Measurements from ENCODE around the gene CHCHD10.

Gene CHCHD10

DNA sequence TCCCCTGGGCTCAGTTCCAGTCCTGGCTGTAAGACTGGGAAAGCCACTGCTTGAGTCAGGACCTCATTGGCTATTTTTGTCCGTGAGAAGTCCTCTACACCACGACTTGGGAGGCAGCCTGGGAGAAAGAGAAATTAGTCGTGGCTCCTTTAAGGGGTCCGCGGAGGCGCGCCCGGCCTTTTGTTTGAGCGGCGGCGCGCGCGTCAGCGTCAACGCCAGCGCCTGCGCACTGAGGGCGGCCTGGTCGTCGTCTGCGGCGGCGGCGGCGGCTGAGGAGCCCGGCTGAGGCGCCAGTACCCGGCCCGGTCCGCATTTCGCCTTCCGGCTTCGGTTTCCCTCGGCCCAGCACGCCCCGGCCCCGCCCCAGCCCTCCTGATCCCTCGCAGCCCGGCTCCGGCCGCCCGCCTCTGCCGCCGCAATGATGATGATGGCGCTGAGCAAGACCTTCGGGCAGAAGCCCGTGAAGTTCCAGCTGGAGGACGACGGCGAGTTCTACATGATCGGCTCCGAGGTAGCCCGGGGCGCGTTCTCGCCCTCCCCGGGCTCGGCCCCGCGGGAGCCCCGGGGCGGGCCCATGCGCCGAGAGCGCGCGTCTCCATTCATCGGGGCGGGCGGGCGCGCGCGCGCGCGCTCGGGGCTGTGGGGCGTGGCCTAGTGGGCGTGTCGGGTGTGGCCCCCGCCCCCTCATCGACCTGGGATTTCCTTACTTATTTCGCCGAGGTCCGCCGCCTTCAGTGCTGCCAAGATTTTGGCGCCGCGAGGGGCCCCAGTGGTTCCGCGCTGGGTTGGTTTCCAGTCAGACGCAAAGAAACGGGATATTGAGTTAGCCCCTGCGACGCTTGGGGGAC is 19.2 kb upstream of the CHCHD10 start, which contains the start of gene SMARCB1:
TSS of gene SMARCB1 (plus strand) at position 215 of the 848 bp plus-strand sequence. CDS start at position 419, 204 bp downstream.
- peak; percentile 79 to 93 (median 85) for DNase-seq

DNA sequence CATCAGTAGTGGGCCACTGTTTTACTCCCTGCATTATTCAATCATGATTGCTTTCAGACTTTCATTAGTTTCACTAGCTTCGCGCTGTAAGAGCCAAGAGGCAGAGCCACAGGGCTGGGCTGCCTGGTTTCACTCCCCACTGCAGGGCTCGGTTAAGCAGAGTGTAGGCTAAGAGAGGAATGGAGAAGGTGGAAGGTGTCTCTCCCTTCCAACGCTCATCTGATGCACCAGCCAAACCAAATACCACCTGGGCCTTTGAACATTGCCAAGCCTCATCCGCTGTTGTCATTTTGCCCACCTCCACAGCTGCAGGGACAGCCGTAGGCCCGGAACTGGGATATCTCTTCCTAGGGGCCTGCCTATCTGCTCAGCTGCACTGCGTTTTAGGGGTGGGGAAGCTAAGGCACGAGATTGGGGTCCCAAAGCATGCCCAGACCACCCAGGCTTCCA is 18.5 kb upstream of the CHCHD10 start:
- no peak for DNase-seq

DNA sequence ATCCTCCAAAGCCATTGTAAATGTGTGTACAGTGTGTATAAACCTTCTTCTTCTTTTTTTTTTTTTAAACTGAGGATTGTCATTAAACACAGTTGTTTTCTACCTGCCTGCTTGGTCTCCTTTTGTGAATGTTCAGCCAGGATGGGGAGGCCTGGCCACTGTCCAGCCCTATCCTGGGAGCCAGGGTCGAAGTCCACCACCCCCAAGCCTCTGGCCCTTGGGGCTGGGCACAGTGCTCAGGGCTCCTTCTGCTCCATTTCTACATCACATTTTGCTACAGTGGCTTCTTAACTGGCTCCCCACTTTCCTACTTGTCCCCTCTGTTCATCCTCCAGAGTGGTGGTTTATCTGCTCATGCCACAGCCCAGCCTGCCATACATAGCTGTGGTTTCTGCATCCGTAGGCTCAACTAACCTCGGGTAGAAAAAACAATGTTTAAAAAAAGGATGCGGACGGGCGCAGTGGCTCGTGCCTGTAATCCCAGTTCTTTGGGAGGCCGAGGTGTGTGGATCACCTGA is 16.5 kb upstream of the CHCHD10 start:
- no peak for DNase-seq

DNA sequence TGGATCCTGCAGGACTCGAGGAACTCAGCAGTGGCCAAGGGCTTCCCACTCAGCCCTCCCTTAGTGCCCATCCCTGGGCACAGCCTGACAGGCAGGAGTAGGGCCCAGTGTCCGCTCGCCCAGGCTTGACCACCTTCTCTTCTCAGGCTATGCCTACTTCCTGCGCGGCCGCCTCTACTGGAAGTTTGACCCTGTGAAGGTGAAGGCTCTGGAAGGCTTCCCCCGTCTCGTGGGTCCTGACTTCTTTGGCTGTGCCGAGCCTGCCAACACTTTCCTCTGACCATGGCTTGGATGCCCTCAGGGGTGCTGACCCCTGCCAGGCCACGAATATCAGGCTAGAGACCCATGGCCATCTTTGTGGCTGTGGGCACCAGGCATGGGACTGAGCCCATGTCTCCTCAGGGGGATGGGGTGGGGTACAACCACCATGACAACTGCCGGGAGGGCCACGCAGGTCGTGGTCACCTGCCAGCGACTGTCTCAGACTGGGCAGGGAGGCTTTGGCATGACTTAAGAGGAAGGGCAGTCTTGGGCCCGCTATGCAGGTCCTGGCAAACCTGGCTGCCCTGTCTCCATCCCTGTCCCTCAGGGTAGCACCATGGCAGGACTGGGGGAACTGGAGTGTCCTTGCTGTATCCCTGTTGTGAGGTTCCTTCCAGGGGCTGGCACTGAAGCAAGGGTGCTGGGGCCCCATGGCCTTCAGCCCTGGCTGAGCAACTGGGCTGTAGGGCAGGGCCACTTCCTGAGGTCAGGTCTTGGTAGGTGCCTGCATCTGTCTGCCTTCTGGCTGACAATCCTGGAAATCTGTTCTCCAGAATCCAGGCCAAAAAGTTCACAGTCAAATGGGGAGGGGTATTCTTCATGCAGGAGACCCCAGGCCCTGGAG is 15.7 kb upstream of the CHCHD10 start:
- no peak for DNase-seq

DNA sequence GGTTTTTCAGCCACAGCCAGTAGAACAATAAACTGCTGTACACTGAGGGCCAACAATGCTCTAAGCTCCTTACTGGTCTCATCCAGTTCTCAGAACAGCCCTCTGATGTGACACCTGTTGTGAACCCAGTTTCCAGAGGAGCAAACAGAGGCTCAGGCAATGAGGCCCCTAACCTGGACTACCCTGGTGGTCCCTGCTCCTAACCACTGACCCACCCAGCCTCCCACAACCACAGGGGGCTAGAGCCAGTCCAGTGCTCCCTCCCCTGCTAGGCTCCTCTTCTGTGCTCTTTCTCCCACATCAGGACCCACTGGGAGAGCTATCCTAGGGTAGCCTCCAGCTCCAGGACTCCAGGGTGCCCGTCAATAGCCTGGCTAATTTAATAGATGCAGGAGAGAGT is 14.9 kb upstream of the CHCHD10 start:
- no peak for DNase-seq

DNA sequence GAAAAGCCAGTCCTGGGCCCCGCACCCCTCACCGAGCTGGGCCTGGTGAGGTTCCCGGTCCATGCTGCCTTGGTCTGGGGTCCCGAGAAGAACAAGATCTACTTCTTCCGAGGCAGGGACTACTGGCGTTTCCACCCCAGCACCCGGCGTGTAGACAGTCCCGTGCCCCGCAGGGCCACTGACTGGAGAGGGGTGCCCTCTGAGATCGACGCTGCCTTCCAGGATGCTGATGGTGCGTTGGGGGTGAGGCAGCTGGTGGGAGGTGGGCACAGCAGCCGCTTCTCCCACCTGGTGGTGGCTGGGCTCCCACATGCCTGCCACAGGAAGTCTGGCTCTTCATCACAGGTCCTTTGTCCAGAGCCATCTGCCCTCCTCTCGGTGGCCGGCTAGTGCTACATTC is 14.5 kb upstream of the CHCHD10 start:
- no peak for DNase-seq

DNA sequence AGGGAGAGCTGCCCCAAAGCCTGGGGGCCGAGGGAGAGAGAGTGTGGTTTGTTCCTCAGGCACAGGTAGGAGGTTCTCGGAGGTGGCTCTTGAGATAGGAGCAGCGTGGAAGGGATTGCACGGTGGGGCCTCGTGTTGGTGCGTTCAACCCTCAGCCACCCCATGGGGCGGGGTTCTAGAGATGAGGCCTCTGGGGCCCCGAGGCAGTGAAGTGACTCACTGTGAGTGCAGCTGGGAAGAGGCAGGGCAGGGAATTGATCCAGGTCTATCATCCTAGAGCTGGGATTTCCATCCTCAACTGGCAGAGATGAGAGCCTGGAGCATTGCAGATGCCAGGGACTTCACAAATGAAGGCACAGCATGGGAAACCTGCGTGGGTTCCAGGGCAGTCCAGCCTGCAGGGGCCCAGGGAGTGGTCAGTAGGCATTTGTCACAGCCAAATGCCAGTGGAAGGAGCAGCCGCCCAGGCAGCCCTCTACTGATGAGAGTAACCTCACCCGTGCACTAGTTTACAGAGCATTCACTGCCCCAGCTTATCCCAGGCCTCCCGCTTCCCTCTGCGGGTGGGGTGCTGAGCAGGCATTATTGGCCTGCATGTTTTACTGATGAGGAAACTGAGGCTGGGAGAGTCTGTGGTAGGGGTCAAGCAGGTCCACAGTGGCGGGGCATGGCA is 13.9 kb upstream of the CHCHD10 start:
- DNase-seq, result no peak

DNA sequence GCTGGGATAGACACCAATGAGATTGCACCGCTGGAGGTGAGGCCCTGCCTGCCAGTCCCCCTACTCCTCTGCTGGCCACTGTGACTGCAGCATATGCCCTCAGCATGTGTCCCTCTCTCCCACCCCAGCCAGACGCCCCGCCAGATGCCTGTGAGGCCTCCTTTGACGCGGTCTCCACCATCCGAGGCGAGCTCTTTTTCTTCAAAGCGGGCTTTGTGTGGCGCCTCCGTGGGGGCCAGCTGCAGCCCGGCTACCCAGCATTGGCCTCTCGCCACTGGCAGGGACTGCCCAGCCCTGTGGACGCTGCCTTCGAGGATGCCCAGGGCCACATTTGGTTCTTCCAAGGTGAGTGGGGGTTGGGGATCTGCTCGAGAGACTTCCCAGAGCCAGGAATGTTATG is 13.3 kb upstream of the CHCHD10 start:
- DNase-seq, result no peak

DNA sequence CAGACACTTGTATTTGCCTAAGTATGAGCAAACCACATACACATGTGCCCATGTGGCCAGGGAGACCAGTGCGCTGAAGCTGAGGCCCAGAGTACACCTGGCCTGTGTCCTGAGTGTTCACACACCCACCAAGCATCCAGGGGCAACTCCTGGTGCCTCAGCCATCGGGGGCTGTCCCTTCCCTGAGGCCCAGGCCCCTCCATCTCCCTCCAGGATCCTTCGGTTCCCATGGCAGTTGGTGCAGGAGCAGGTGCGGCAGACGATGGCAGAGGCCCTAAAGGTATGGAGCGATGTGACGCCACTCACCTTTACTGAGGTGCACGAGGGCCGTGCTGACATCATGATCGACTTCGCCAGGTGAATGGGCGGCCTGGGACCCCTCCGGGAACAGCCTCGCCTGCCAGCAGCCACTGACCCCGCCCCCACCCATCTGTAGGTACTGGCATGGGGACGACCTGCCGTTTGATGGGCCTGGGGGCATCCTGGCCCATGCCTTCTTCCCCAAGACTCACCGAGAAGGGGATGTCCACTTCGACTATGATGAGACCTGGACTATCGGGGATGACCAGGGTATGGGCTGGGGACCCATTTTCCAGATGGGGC is 12.5 kb upstream of the CHCHD10 start:
- DNase-seq, result no peak

DNA sequence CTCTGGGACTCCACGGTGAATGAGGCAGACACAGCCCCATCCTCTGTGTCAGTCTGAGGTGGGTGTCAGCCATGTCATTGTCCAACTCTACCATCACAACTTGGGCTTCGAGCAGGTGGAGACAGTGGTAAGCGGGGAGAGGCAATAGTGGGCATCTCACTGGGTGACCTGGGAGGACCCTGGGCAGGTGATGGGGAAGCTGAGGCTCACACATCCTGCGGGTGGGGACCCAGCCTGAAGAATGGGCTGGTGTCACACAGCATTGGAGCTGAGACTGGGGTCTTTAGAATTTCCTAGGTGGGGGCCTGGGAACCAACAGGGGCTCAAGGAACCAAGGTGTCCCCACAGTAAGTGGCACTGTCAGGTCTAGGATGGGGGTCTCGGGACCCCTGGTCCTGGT is 12.0 kb upstream of the CHCHD10 start:
- no peak for DNase-seq

DNA sequence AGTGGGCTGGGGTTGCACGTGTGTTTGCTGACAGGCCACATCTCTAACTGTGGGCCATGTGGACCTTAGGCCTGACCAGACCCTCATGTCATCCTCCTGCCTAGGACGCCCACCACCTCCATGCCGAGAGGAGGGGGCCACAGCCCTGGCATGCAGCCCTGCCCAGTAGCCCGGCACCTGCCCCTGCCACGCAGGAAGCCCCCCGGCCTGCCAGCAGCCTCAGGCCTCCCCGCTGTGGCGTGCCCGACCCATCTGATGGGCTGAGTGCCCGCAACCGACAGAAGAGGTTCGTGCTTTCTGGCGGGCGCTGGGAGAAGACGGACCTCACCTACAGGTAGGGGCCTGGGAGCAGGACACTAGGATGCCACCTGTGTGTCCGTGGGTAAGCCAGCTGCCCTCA is 11.3 kb upstream of the CHCHD10 start:
- DNase-seq, result no peak

DNA sequence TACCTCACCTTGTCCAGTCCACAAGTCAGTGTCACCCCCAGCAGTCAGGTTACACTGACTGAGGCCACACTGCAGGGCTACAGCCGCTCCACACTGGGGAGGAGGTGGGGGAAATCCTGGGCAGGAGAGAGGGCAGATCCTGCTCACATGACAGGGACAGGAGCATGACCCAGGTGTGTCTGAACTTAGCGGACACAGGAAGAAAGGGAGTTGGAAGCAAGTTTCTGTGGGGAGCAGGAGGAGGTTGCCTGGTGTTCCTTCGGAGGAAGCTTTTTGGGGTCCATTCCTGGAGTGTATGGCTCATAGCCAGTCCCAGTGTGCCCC is 10.8 kb upstream of the CHCHD10 start:
- no peak for DNase-seq

DNA sequence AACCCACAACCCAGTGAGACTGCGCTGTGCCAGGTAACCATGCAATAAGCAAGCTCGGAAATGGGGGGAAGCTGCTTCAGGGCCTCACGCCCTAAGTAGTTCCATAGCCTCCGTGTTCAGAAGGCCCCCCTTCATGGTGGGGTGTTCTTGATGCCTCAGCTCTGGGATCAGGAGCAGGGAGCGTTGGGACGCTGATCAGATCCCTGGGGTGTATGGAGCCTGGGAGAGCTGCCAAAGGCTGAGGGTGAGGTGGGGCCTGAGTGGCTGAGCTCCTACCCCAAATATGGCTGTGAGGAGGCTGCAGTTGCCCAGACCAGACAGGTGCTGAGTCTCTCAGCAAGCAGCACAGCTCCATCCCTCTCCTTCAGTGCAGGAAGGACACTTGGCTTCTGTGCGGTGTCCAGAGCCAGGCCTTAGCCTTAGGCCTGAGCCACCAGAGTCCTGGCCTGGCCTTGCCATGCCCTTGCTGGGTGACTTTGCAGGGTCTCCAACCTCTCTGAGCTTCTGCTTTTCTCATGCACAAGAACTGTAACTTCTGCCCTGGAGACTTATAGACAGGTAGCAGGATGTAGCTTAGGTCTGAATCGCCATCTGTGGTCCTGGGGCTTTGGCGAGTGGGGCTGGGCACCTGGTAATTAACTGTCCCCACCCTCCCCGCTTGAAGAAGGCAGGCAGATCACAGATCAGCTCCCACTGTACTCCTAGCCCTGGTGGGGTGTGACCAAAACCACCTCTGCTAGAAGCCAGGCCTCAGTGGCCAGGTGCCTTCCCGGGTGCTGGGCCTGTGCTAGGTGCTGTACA is 10.2 kb upstream of the CHCHD10 start:
- no peak for DNase-seq

DNA sequence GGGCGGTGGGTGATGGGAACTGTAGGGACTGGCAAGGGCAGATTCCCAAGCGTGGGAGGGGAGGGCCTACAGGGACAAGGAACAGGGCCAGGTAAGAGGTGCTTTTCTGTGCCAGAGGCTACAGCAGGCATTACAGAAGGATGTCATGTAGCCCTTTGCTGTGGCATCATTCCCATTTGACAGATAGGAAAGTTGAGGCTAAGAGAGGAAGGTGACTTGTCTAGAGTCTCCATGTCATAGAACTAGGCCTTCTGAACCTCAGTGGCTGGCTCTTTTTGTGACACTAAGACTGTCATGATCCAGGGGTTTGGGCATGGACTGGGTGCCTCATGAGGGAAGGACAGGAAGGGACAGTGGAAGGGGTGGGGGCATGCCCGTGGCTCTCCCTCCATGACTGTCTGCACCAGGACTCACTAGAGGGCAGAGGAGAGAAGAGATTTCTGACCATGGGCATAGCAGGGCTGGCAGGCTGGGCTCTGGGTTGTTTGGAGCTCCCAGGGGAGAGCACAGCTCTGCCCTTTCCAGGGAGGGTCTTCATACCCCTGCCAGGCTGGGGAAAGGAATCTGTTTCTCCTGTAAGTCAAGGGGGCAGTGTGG is 8.1 kb upstream of the CHCHD10 start:
- DNase-seq, result no peak

DNA sequence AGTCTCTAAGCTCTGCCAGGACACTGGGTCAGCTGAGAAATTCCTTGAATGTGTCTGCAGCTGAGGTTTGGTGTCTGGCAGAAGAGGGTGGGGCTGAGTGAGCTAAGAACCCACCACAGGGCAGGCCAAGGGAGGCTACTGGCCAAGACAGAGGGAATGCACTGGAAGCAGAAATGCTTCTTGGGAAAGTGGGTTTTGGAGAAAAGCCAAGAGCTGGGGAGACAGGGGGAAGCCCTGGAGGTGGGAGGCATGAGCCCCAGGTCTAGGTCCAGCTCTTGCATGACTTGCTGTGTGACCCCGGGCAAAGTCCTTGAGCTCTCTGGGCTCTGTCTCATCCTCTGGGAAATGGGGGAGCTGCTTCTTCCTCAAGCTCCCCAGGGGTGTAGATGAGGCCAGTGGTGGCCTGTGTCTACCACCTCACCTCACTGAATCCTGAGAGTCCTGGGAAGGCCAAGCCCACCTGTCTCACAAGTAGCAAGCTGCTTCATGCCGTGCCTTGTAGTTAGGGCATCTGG is 7.2 kb upstream of the CHCHD10 start:
- DNase-seq, result no peak

DNA sequence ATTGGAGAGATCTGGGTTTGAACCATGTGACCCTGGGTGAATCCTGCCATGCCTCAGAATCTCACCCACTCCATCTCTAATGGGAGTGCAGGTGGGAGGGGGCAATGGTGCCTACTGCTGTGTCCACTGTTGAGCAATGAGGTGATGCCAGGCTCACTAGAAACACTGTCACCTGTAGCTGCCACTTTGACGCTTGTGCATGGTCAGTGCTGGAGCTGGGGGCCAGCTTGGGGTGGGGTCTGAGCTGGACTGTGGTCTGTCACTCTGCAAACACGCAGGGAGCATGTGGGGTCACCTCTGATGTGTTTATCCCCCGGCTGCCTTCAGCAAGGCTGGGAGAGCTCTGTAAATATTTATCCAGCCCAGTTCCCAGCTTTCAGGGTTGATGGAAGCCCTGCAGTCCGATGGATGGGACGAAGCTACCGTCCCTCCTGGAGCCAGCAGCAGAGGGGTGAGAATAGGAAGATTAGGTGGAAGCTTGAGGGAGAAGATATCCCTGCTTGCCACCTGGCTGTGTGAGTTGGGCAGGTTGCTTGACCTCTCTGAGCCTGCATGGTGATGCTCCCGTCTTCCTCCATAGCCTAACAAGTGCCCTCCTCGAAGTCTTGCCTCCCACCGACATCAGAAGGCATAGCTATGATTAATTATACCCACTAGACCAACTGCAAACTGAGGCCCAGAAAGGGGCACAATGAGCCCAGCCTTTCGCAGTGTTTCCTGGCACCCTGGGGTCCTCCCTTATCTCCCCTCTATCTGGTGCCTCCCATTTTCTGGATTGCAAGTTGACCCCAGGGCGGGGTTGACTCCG is 6.5 kb upstream of the CHCHD10 start:
- DNase-seq, result no peak

DNA sequence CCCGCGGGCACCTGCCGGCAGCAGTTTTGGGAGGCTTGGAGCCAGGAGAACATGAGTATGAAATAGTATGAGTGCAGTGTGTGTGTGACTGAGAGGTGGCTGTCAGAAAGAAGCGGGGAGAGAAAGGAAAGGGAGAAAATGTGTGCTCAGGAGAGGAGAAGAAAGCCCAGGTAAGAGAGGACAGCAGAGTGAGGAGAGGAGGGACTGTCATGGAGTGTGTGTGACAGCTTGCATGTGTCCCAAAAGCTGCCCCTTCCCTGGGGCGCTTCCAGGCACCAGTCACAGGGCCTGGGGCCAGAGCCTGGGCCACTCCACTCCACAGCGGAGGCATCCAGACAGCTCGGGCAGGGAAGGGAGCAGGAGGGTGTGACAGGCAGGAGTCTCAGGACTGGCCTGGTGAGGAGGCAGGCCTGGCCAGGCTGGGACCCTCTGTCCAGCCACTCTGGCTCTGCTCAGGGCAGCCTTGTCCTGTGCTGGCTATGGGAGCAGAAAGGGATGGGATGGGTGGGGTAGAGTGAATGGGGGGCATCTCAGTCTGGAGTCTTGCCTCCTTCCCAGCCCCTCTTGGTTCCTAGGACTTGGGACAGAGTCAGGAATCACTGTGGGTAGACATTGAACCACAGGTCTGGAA is 5.8 kb upstream of the CHCHD10 start:
- DNase-seq, result no peak

DNA sequence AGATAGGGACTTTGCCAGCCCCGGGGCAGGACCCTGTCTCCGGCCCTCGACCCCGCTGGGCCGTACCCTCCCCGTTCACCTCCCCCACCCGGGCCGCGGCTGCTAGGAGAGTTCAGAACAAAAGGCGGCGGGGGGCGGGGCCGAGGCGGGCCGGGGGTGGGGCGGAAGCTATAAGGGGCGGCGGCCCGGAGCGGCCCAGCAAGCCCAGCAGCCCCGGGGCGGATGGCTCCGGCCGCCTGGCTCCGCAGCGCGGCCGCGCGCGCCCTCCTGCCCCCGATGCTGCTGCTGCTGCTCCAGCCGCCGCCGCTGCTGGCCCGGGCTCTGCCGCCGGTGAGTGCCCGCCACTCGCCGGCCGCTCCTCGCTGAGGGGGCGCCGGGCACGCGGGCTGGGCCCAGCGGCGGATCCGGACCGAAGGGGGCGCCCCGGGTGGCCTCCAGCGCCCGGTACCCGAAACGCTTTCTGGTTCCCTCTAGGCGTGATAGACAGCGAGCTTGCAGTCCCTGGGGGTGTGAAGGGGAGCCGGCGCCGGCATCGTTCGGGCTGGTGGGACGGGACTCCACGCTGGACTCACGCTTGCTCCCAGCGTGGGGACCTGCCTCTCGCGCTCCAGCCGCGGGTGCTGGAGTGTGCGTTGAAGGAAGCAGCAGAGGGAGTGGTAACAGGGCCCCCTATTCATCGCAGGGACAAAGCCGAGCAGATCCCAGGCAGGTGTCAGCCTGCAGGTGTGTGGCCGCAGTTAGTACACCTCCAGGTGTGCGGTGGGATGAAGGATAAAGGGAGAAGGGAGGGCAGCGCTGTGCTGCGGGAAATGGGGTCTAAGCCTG is 5.1 kb upstream of the CHCHD10 start, which contains the start of gene MMP11:
TSS of gene MMP11 (plus strand) at position 201 of the 825 bp plus-strand sequence. CDS start at position 223, 22 bp downstream.
- DNase-seq, result peak in 4 of 5 experiments; percentile 32 to 42 (median 40)

DNA sequence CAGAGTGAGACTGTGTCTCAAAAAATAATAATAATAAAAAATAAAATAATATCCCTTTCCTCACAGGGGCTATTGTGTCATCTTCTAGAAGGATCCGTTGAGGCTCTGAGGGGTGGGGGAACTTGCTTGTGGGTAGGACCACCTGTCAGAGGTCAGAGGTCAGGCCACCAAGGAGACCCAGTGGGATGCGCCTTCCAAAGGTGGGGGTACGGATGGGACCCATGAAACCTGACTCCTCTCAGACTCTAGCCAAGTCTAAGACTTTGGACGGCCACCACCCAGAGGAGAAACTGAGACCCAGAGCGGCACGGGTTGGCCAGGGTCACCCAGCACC is 4.5 kb upstream of the CHCHD10 start:
- DNase-seq, result no peak

Data from T-helper 2 cell (primary cell).